Naive B cell (primary cell): ENCODE data around the gene PREX1. TPM values are rescaled to one million over a fixed set of nuclear protein-coding genes. Genes with fewer than 3 reads are reported as not detected.
"Not testable (repeated sequence)": the region's sequence is repeated elsewhere in the genome, so short reads cannot be mapped to it uniquely, and the experiment has no call there.

Experiments used
- ATAC-seq, 2 donors: fragments of 150-1000 bp; cut with Tn5 transposase; 2 replicates each; pipeline ENCODE4 v1.10.0; 2021; ENCODE audit warnings: low read depth in 2 of 2, mild to moderate bottlenecking in 2 of 2, moderate library complexity in 2 of 2
- DNase-seq: peaks from one replicate; pipeline ENCODE4 v3.0.0; 2022
- H3K27ac Mint-ChIP-seq, 6 donors: one replicate each; pipeline ENCODE4 v1.8.0; 2020 to 2022; ENCODE audit warnings: mild to moderate bottlenecking in 6 of 6, mixed read lengths in 6 of 6, moderate library complexity in 5 of 6, inconsistent platforms in 2 of 6
- H3K27me3 Mint-ChIP-seq, 3 donors: one replicate each; pipeline ENCODE4 v1.8.0; 2021 to 2022; ENCODE audit warnings: mixed read lengths in 3 of 3, mild to moderate bottlenecking in 1 of 3
- H3K36me3 Mint-ChIP-seq, 2 donors: one replicate each; pipeline ENCODE4 v1.8.0; 2020 to 2022; ENCODE audit warnings: mixed read lengths in 2 of 2, inconsistent platforms in 1 of 2, mild to moderate bottlenecking in 1 of 2
- H3K4me1 Mint-ChIP-seq, 3 donors: one replicate each; pipeline ENCODE4 v1.8.0; 2020 to 2022; ENCODE audit warnings: mixed read lengths in 3 of 3, inconsistent platforms in 1 of 3, mild to moderate bottlenecking in 1 of 3, moderate library complexity in 1 of 3
- H3K4me3 Mint-ChIP-seq, 8 donors: one replicate each; pipeline ENCODE4 v1.8.0; 2020 to 2022; ENCODE audit warnings: mild to moderate bottlenecking in 8 of 8, mixed read lengths in 8 of 8, moderate library complexity in 8 of 8, inconsistent platforms in 2 of 8
- H3K9me3 Mint-ChIP-seq, 7 donors: one replicate each; pipeline ENCODE4 v1.8.0; 2020 to 2022; ENCODE audit warnings: mixed read lengths in 7 of 7, mild to moderate bottlenecking in 5 of 7, inconsistent platforms in 2 of 7, moderate library complexity in 1 of 7
- polyA plus RNA-seq, 6 donors: library from polyadenylated mRNA; unstranded; fragments of 300-500 nt; fragmentation: Illumina TruSeq; gene quantifications; one replicate each; pipeline ENCODE4 v1.2.3, GENCODE V29; 2021; ENCODE audit warnings: low read depth in 6 of 6

Gene PREX1
- polyA plus RNA-seq, 6 donors from 2014 or later: 13.3 to 37.5 (median 17.1) TPM

DNA sequence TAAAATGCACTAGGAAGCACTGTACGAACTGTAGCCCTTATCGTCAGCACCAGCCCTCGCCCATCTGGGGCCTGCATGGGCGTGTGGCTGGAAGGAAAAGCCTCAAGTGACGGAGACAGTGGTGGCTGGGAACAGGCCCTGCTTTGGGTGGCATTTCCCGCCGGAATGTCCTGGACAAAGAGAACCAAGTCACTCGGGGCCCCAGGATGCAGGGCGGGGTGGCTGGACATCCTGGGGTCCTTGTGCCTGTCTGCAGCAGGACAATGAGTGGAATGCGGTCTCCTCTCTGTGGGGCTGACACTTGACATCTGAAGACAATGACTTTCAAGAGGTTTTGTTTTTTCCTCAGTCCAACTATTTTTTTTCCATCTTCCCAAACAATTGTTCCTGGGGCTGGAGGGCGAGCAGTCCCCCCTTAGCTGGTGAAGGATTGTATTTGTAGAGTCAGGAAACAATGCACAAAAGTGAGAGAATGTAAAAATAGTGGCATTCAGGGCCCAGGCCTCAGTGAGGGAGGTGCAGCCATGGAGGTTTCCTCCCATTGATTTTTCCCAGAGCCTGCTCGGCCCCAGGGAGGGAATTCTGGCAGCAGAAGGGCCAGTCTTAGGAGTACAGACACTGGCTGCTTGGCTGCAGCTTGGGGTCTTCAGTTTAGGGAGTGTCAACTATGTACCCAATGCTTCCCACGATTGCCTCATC, 64.4 kb downstream of the PREX1 start:
- H3K36me3 Mint-ChIP-seq: peaks cover 0 to 6% of the 10 kb centered on the region in 2 donors
- no peak for ATAC-seq
- DNase-seq: no peak
- peaks cover 0 to 7% (median 0%) of the 10 kb centered on the region in 7 donors for H3K9me3 Mint-ChIP-seq
- no peaks in the 10 kb centered on the region for H3K27me3 Mint-ChIP-seq
- peak overlapping the region in 5 of 6 donors; percentile 33 to 88 (median 65) for H3K27ac Mint-ChIP-seq
- H3K4me1 Mint-ChIP-seq: peaks cover 56 to 91% (median 88%) of the 10 kb centered on the region in 3 donors
- H3K4me3 Mint-ChIP-seq: no peak overlapping the region

DNA sequence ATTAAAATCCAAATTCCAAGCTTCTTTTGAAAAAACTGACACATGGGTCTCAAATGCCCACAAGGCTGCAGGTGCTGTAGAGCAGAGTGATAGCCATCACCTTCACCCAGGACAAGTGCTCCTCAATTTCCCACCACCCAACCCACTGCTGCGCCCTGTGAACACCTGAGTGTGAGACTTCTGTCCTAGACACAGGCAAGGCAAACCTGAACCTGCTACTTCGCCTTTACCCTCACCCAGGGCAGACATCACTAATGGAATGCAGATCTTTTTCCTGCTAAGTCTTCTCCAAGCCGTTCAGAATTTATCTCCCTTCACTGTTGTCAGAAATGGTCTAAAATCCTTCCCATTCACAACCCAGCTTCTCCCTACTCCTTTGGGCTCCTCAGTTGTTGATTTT, 65.9 kb downstream of the PREX1 start:
- DNase-seq: no peak
- Mint-ChIP-seq H3K4me3 (peak overlapping the region in 5 of 8 donors; percentile 70 to 88 (median 73)), H3K27ac (peak overlapping the region; percentile 64 to 93 (median 90)), H3K9me3 (peaks cover 0 to 9% (median 4%) of the 10 kb centered on the region in 7 donors), H3K27me3 (no peaks in the 10 kb centered on the region), H3K36me3 (peaks cover 0 to 6% of the 10 kb centered on the region in 2 donors), H3K4me1 (peaks cover 55 to 93% (median 88%) of the 10 kb centered on the region in 3 donors)
- no peak for ATAC-seq

DNA sequence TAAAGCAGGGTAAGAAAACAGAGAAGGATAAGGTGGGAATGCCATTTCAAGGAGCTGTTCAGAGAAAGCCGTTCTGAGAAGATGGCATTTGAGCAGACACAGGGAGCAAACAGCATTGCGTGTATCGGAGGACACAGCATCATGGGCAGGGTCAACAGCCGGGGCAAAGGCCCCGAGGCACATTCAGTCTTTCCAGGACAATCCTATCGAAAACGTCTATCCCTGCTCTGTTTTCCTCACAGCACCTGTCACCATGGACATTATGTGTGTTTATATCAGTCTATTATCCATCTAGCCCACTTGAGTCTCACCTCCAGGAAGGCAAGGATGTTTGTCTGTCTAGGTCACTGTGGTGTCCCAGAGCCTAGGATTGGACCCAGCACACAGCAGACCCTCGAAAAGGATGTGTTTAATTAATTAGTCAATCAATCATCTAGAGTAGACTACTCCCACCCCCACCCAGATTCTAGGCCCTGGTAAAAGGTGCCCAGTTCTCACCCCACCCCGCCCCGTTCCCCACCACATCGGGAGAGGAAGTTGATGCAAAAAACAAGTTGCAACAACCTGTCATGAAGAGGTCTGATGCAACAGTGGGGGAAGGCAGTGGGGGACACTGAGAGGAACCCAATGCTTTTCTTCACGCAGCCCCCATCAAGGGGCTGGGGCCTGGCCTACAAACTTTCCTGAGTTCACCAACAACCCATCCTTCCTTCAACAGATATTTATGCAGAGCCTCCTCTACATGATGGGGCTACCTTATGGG, 66.6 kb downstream of the PREX1 start:
- ATAC-seq (peak; percentile 58 to 69), DNase-seq (no peak)
- H3K4me1 Mint-ChIP-seq: peaks cover 58 to 91% (median 87%) of the 10 kb centered on the region in 3 donors
- H3K36me3 Mint-ChIP-seq: peaks cover 0 to 9% of the 10 kb centered on the region in 2 donors
- H3K27ac Mint-ChIP-seq: peak overlapping the region; percentile 71 to 93 (median 88)
- H3K4me3 Mint-ChIP-seq: peak overlapping the region in 7 of 8 donors; percentile 6 to 88 (median 73)
- peaks cover 0 to 13% (median 9%) of the 10 kb centered on the region in 7 donors for H3K9me3 Mint-ChIP-seq
- H3K27me3 Mint-ChIP-seq: no peaks in the 10 kb centered on the region

DNA sequence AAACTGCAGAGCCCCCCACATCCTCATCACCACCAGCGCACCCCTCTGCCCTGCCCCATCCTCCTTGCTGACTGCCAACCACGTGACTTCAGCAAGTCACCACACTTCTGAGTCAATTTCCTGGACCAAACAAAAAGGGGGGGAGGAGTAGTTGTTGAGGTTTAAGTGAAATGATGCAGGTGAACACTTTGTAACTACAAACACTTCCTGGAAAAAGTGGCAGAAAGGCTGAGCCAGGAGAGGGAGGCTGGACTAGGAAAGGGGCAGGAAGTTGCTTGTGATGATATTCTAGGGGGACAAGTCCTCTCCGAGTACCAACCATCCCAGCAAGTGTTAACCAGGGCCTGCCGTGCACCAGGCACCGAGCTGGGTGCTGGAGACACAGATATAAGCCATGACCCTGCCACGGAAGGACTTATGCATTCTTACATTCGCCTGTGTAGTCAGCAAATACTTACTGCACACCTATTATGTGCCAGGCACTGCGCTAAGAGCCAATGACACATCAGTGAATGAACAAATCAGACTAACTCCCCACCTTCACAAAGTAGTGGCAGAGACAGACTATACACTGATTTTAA, 67.3 kb downstream of the PREX1 start:
- H3K27me3 Mint-ChIP-seq: no peaks in the 10 kb centered on the region
- H3K4me3 Mint-ChIP-seq: peak overlapping the region; percentile 57 to 88 (median 78)
- peaks cover 58 to 88% (median 83%) of the 10 kb centered on the region in 3 donors for H3K4me1 Mint-ChIP-seq
- peaks cover 0 to 16% of the 10 kb centered on the region in 2 donors for H3K36me3 Mint-ChIP-seq
- DNase-seq (peak; percentile 48), ATAC-seq (peak; percentile 78)
- peak overlapping the region; percentile 61 to 96 (median 90) for H3K27ac Mint-ChIP-seq
- H3K9me3 Mint-ChIP-seq: peaks cover 0 to 19% (median 10%) of the 10 kb centered on the region in 7 donors

DNA sequence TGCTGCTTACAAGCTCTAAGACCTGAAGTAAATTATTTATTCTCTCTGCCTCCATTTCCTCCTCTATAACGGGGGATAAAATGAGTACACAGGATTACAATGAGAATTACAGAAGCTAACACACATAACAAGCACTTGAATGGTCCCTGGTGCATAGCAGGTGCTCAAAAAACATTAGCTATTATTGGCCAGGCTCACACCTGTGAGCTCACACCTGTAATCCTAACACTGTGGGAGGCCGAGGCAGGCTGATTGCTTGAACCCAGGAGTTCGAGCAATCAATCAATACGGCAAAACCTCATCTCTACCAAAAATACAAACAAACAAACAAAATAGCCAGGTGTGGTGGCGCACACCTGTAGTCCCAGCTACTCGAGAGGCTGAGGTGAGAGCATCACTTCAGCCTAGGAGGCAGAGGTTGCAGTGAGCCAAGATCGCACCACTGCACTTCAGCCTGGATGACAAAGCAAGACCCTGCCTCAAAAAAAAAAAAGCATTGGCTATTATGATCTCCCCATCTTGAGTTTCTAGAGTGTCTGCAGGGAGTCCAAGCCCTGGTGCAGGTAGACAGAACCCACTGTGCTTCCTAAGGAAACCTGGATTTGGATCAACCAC, 68.1 kb downstream of the PREX1 start:
- Mint-ChIP-seq H3K9me3 (peaks cover 0 to 20% (median 15%) of the 10 kb centered on the region in 7 donors), H3K4me1 (peaks cover 61 to 86% (median 83%) of the 10 kb centered on the region in 3 donors), H3K27me3 (no peaks in the 10 kb centered on the region), H3K27ac (peak overlapping the region; percentile 61 to 96 (median 90)), H3K36me3 (peaks cover 0 to 14% of the 10 kb centered on the region in 2 donors), H3K4me3 (peak overlapping the region in 7 of 8 donors; percentile 57 to 88 (median 84))
- DNase-seq (no peak), ATAC-seq (no peak)

DNA sequence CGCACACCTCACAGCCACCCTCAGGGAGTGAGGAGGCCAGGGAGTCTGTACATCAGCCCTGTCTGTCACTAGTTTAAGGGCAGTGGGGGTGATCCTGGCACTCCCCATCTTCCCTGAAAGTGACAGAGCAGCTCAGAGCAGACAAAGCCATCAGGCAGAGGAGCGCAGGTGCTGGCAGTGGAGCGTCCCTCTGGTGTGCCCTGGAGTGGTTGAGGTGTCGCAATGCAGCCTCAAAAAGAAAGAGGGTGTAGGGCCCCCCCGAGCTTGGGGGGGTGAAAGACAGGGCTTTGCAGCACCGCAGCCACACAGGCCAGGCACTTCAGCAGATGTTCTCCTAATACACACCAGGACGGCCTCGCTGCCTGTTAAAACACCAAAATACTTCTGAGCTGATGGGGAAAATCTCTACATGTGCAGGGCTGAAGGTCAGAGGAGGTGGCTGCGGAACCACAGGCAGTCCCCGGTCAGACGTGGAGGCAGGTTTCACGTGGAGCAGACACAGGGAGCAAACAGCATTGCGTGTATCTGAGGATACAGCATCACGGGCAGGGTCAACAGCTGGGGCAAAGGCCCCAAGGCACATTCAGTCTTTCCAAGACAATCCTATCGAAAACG, 69.5 kb downstream of the PREX1 start:
- peak overlapping the region in 3 of 6 donors; percentile 44 to 88 (median 69) for H3K27ac Mint-ChIP-seq
- peaks cover 0 to 19% of the 10 kb centered on the region in 2 donors for H3K36me3 Mint-ChIP-seq
- peaks cover 0 to 20% (median 15%) of the 10 kb centered on the region in 7 donors for H3K9me3 Mint-ChIP-seq
- H3K4me3 Mint-ChIP-seq: peak overlapping the region in 5 of 8 donors; percentile 56 to 77 (median 65)
- ATAC-seq: peak in 1 of 2 donors; percentile 22
- no peak for DNase-seq
- peaks cover 73 to 92% (median 88%) of the 10 kb centered on the region in 3 donors for H3K4me1 Mint-ChIP-seq
- no peaks in the 10 kb centered on the region for H3K27me3 Mint-ChIP-seq

DNA sequence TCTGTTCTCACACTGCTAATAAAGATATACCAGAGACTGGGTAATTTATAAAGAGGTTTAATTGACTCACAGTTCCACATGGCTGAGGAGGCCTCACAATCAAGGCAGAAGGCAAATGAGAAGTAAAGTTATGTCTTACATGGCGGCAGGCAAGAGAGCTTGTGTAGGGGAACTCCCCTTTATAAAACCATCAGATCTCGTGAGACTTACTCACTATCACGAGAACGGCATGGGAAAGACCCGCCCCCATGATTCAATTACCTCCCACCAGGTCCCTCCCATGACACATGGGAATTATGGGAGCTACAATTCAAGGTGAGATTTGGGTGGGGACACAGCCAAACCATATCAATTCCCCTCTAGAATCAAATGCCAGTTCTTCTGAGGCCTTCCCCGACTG, 71.0 kb downstream of the PREX1 start:
- peaks cover 0 to 19% of the 10 kb centered on the region in 2 donors for H3K36me3 Mint-ChIP-seq
- H3K9me3 Mint-ChIP-seq: peaks cover 0 to 20% (median 15%) of the 10 kb centered on the region in 7 donors
- DNase-seq, ATAC-seq, H3K27me3 Mint-ChIP-seq: not testable (repeated sequence)
- H3K27ac Mint-ChIP-seq: peak overlapping the region in 2 of 6 donors; percentile 39 to 88
- peaks cover 76 to 92% (median 88%) of the 10 kb centered on the region in 3 donors for H3K4me1 Mint-ChIP-seq
- H3K4me3 Mint-ChIP-seq: peak overlapping the region in 1 of 8 donors; percentile 53

DNA sequence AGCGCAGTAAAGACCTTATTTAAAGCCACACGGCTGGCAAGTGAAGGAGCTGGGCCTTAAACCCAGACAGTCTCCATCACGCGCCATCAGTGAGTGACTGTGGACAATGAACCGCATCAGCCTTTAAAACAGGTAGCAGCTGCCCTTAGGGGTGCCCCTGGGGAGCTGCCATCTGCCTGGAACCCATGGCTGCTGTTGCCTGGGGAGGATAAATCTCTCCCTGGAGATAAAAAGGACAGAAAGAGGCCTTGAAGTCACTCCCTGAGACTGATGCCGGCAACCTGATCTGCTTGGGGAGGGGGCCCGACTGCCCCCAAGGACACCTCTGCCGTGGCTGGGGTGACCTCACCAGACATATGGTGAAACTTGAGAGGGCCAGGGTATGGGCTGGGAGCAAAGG, 73.5 kb downstream of the PREX1 start:
- Mint-ChIP-seq H3K9me3 (peaks cover 0 to 20% (median 15%) of the 10 kb centered on the region in 7 donors), H3K27ac (peak overlapping the region in 4 of 6 donors; percentile 47 to 88 (median 73)), H3K4me3 (peak overlapping the region in 1 of 8 donors; percentile 23), H3K27me3 (no peaks in the 10 kb centered on the region), H3K4me1 (peaks cover 75 to 92% (median 90%) of the 10 kb centered on the region in 3 donors), H3K36me3 (peaks cover 0 to 19% of the 10 kb centered on the region in 2 donors)
- DNase-seq: no peak
- ATAC-seq: peak; percentile 57 to 65

DNA sequence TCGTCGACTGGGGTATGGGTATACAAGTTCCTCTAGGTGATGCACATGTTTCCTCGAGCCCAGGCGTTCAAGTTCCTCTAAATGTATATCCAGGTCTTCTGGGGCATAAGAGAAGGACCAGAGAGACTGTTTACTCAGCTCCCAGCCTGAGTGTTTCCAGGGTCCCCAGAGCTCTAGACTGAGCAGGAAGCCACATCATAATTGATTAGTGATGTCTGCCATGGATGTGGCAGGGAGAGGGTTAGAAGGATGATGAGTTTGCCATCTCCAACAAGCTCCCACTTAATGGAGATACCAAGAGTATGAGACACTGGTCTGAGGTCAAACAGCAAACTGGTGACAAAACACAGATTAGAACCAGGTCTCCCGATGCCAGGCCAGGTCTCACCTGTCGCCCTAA, 74.8 kb downstream of the PREX1 start:
- ATAC-seq (no peak), DNase-seq (no peak)
- peaks cover 0 to 24% of the 10 kb centered on the region in 2 donors for H3K36me3 Mint-ChIP-seq
- peaks cover 77 to 92% (median 90%) of the 10 kb centered on the region in 3 donors for H3K4me1 Mint-ChIP-seq
- peak overlapping the region in 5 of 8 donors; percentile 37 to 81 (median 74) for H3K4me3 Mint-ChIP-seq
- H3K27me3 Mint-ChIP-seq: no peaks in the 10 kb centered on the region
- peak overlapping the region; percentile 24 to 86 (median 60) for H3K27ac Mint-ChIP-seq
- peaks cover 0 to 20% (median 15%) of the 10 kb centered on the region in 7 donors for H3K9me3 Mint-ChIP-seq

DNA sequence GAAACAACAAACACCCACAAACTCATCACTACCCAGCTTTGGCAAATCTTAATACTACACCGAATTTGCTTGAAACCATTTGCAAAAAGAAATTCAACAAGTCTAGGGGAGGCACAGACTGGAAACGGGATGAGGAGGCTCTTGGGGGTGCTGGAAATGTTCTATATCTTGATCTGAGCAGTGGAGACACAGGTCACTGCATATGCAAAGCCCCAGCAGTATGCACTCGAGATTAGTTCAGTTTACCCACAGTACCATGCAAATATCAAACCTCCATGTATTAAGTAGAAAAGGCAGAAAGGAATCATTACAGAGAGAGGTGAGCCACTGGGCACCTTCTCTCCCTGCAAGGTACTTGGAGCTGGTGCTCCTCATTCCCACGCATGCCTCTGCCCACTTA, 75.9 kb downstream of the PREX1 start:
- DNase-seq (no peak), ATAC-seq (peak; percentile 46 to 60)
- Mint-ChIP-seq H3K4me1 (peaks cover 72 to 87% (median 82%) of the 10 kb centered on the region in 3 donors), H3K27me3 (no peaks in the 10 kb centered on the region), H3K9me3 (peaks cover 0 to 16% (median 10%) of the 10 kb centered on the region in 7 donors), H3K36me3 (peaks cover 0 to 24% of the 10 kb centered on the region in 2 donors), H3K27ac (peak overlapping the region in 5 of 6 donors; percentile 10 to 73 (median 26)), H3K4me3 (peak overlapping the region; percentile 5 to 77 (median 70))

DNA sequence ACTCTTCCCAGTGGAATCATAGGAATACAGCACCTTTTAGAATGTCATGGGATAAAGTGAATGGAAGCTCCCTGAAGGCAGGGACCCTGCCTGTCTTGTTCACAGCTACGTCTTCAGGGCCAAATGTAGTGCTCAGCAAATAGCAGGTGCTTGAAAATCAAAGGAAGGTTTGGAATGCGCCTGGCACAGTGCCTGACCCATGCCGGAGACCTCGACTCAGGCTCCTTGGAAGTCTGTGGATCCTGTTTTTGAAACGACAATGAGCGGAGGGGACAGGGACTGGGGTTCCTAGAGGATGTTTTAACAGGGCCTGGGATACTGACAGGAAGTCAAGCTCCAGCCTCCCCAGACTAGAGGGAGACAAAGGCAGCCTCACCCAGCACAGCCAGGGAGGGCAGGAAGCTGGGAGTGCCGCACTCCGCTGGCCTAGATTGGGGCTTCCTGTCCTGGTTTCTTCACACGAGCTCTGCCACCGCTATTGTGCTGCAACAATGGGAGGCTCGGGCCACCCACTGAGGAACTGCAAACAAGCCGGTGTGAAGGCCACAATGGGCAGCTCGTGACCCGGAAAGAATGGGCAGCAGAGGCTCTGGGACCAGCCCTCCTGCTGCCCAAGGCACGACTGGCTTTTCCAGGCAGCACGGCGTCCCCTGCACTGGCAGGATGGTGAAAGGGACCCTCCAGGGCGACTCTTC, 76.7 kb downstream of the PREX1 start:
- Mint-ChIP-seq H3K36me3 (peaks cover 0 to 21% of the 10 kb centered on the region in 2 donors), H3K27ac (peak overlapping the region in 3 of 6 donors; percentile 26 to 74 (median 41)), H3K4me1 (peaks cover 65 to 82% (median 81%) of the 10 kb centered on the region in 3 donors), H3K27me3 (no peaks in the 10 kb centered on the region), H3K9me3 (peaks cover 0 to 10% (median 6%) of the 10 kb centered on the region in 7 donors), H3K4me3 (peak overlapping the region in 7 of 8 donors; percentile 5 to 74 (median 67))
- ATAC-seq: peak in 1 of 2 donors; percentile 31
- DNase-seq: no peak
